Neuron (in vitro differentiated cells): ENCODE data around the gene EIF2B5.
"Not testable (repeated sequence)": the region's sequence is repeated elsewhere in the genome, so short reads cannot be mapped to it uniquely, and the experiment has no call there.

Experiments used
- H2AFZ ChIP-seq: one replicate; pipeline ENCODE4 v1.6.1; 2013; ENCODE audit warnings: low read depth, mild to moderate bottlenecking, inconsistent platforms, low read length, moderate library complexity
- H3K27me3 ChIP-seq: one replicate; pipeline ENCODE4 v1.6.1; 2013; ENCODE audit warnings: low read length; ENCODE audit not compliant: insufficient read depth
- H3K36me3 ChIP-seq: one replicate; pipeline ENCODE4 v1.6.1; 2013; ENCODE audit warnings: low read length; ENCODE audit not compliant: insufficient read depth
- H3K4me1 ChIP-seq: one replicate; pipeline ENCODE4 v1.6.1; 2013; ENCODE audit warnings: low read length; ENCODE audit not compliant: insufficient read depth
- H3K4me3 ChIP-seq: 2 replicates; pipeline ENCODE4 v1.5.1; 2013; ENCODE audit warnings: mild to moderate bottlenecking, low read length, moderate library complexity
- H3K9me3 ChIP-seq: one replicate; pipeline ENCODE4 v1.6.1; 2013; ENCODE audit warnings: low read length

Gene EIF2B5

DNA sequence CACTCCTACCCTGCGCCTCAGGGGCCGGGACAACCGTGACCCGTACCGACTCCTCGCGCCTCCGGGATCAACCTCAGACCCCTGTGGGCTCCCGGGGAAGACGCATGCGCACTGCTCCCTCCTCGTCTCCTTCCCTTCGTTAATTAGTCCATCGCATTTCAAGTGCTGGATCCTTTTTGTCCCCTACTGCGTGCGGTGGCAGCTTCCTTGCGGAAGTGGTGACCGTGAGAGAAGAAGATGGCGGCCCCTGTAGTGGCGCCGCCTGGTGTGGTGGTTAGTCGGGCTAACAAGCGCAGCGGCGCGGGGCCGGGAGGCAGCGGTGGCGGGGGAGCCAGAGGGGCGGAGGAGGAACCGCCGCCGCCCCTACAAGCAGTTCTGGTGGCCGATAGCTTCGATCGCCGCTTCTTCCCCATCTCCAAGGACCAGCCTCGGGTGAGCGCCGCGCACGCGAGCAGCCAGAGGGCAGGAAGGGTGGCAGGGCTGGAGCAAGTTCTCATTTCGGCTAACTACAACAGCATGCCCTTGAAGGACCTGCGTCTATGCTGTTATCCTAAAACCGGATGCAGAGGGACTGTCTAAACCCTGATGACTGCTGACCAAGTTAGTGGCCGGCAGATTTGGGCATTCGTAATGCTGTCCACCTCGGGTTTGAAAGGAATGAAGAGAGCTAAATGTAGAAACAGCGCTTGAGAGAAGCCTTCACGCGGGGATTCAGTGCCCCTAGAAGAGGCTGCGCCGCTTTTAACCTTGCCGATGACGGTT, at the start of gene EIF2B5:
EIF2B5 (plus strand) TSS at position 210 of the 762 bp plus-strand sequence; CDS start at position 238, 28 bp downstream.
- H3K4me3 ChIP-seq = peak within 1 kb of the TSS; percentile 86
- peaks cover 12% of the 10 kb centered on the region for H3K36me3 ChIP-seq
- peaks cover 18% of the 10 kb centered on the region for H3K4me1 ChIP-seq
- H3K9me3 ChIP-seq = no peaks in the 10 kb centered on the region
- no peaks in the 10 kb centered on the region for H3K27me3 ChIP-seq
- H2AFZ ChIP-seq = peak within 1 kb of the TSS; percentile 83

DNA sequence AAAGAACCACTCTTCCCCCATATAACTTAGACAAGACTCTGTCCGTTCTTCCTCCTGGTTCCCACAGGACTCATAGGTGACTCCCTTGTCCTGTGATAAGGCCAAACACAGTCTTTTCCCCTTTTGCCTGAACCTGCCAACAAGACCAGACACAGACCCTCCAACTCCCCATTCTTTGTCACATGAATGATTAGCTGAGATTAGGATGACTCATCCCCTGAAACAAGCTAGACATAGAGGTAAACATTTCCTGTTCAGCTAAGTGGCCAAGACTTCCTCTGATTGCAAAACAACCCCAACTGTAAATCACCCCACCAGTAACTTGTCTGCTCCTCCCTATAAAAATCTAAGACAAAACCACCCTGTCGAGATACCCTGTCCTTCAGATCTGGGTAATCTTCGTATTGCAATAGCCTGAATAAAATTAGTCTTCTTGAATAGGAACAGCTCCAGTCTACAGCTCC, 49.7 kb upstream of the EIF2B5 start:
- no peaks in the 10 kb centered on the region for H3K9me3 ChIP-seq
- peaks cover 4% of the 10 kb centered on the region for H3K27me3 ChIP-seq
- H3K36me3 ChIP-seq = no peaks in the 10 kb centered on the region
- H3K4me3 ChIP-seq = no peak overlapping the region
- H2AFZ ChIP-seq = no peak overlapping the region
- no peaks in the 10 kb centered on the region for H3K4me1 ChIP-seq

DNA sequence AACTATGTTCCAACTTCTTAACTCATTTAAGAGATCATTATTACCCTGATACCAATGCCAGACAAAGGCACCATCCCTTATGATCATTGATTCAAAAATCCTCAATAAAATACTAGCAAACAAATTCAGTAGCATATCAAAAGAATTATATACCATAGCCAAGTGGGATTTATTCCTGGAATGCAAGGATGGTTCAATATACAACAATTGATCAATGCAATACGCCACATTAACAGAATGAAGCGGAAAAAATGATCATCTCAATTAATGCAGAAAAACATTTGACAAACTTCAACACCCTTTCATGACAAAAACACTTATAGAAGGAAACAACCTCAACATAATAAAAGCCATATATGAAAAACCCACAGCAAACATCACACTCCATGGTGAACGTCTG, 43.0 kb upstream of the EIF2B5 start:
- Histone ChIP-seq H3K9me3 (no peaks in the 10 kb centered on the region), H2AFZ (no peak overlapping the region), H3K4me3 (no peak overlapping the region), H3K27me3 (no peaks in the 10 kb centered on the region), H3K36me3 (no peaks in the 10 kb centered on the region), H3K4me1 (no peaks in the 10 kb centered on the region)

DNA sequence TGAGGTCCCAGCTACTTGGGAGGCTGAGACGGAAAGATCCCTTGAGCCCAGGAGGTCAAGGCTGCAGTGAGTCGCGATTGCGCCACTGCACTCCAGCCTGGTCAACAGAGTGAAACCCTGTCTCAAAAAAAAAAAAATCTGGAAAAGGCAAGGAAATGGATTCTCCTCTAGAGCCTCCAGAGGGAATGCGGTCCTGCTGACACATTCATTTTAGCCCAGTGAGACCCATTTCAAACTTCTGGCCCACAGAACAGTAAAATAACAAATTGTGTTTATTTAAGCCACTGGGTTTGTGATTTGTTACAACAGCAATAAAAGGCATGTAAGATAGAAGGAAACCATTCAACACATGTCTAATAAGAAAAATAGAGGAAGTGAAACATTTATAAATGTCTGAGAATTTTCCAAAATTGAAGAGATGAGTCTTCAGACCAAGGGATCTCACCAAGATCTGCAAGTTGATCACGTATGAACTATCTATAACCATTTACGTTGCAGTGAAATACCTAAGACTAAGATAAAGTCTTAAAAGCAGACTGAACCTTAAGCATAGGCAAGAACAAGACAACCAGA, 38.3 kb upstream of the EIF2B5 start, which contains the start of gene HTR3E:
HTR3E (plus strand) TSS at position 254 of the 573 bp plus-strand sequence. CDS start 466 bp downstream, outside the sequence.
- no peak within 1 kb of the TSS for H3K4me3 ChIP-seq
- no peak within 1 kb of the TSS for H2AFZ ChIP-seq
- H3K9me3 ChIP-seq = no peaks in the 10 kb centered on the region
- H3K27me3 ChIP-seq = no peaks in the 10 kb centered on the region
- H3K36me3 ChIP-seq = no peaks in the 10 kb centered on the region
- H3K4me1 ChIP-seq = no peaks in the 10 kb centered on the region

DNA sequence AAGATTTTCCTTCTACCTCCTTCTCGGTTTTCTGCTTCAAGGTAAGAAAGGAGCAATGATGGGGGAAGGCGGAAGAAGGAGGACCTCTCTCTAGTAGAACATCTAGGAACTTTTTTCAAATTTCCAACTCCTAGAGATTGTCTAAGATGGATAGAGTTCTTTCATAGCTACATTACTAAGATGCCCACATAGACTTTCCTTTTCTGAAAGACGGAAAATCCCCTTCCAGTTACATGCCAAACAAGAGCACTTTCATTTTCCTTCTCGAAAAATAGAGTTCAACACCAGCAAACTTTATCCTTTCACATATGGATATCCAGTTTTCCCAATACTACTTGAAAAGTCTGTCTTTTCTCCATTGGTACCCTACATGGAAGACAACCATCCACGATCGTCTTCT, 37.6 kb upstream of the EIF2B5 start:
- Histone ChIP-seq H3K36me3 (no peaks in the 10 kb centered on the region), H3K4me3 (no peak overlapping the region), H3K27me3 (no peaks in the 10 kb centered on the region), H2AFZ (no peak overlapping the region), H3K4me1 (no peaks in the 10 kb centered on the region), H3K9me3 (no peaks in the 10 kb centered on the region)

GRCh38 chr3:184099806-184100686, 35.1 kb upstream of the EIF2B5 start:
- Histone ChIP-seq H3K4me1 (no peaks in the 10 kb centered on the region), H2AFZ (no peak overlapping the region), H3K27me3 (no peaks in the 10 kb centered on the region), H3K4me3 (no peak overlapping the region), H3K9me3 (no peaks in the 10 kb centered on the region), H3K36me3 (no peaks in the 10 kb centered on the region)

DNA sequence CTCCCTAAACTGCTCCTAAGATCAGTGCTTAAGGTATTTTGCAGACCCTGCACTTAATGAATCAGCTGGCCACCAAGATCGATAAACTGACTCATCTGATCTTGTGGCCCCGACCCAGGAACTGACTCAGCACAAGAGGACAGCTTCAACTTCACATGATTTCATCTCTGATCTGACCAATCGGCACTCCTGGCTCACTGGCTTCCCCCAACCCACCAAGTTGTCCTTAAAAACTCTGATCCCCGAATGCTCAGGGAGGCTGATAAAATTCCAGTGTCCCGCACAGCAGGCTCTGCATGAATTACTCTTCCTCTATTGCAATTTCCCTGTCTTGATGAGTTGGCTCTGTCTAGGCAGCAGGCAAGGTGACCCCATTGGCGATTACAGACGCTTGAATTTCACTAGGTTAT, 24.8 kb upstream of the EIF2B5 start:
- Histone ChIP-seq H3K36me3 (no peaks in the 10 kb centered on the region), H2AFZ (no peak overlapping the region), H3K27me3 (peaks cover 4% of the 10 kb centered on the region), H3K4me3 (no peak overlapping the region), H3K9me3 (no peaks in the 10 kb centered on the region), H3K4me1 (no peaks in the 10 kb centered on the region)

- no peaks in the 10 kb centered on the region for H3K9me3 ChIP-seq
- no peaks in the 10 kb centered on the region for H3K4me1 ChIP-seq
- peaks cover 2% of the 10 kb centered on the region for H3K27me3 ChIP-seq
- H3K4me3 ChIP-seq = no peak overlapping the region
- H3K36me3 ChIP-seq = no peaks in the 10 kb centered on the region
- H2AFZ ChIP-seq = no peak overlapping the region
Measured at GRCh38 chr3:184116017-184116416, 19.1 kb upstream of the EIF2B5 start.

GRCh38 chr3:184117636-184118035, 17.5 kb upstream of the EIF2B5 start:
- Histone ChIP-seq H3K27me3 (peaks cover under 1% of the 10 kb centered on the region), H3K4me1 (no peaks in the 10 kb centered on the region), H3K4me3 (no peak overlapping the region), H3K9me3 (no peaks in the 10 kb centered on the region), H3K36me3 (no peaks in the 10 kb centered on the region), H2AFZ (no peak overlapping the region)

DNA sequence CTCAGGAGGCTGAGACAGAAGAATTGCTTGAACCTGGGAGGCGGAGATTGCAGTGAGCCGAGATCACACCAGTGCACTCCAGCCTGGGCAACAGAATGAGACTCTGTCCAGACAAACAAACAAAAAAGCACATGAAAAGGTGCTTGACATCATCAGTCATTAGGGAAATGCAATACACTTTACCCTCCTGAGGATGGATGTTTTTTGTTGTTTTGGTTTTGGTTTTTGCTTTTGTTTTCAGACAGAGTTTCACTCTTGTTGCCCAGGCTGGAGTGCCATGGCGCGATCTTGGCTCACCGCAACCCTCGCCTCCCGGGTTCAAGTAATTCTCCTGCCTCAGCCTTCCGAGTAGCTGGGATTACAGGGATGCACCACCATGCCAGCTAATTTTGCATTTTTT, 14.1 kb upstream of the EIF2B5 start:
- H3K27me3 ChIP-seq, H3K4me1 ChIP-seq, H3K36me3 ChIP-seq, H3K9me3 ChIP-seq, H2AFZ ChIP-seq, H3K4me3 ChIP-seq: not testable (repeated sequence)

DNA sequence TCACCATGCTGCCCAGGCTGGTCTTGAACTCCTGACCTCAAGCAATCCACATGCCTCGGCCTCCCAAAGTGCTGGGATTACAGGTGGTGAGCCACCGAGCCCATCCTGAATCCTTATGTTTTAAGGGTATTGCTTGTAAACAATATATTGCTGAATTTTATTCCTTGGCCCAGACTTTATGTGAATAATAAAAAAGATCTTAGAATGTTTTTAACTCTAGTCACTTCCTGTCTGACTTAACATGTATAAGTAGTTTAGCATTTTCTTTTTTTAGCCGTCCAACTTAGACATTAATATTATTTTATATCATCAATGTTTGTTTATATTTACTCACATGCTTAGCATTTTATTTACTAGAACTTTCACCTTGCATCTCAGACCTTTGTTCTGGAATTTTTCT, 9.2 kb upstream of the EIF2B5 start:
- H3K4me3 ChIP-seq = no peak overlapping the region
- H3K27me3 ChIP-seq = no peaks in the 10 kb centered on the region
- H3K4me1 ChIP-seq = no peaks in the 10 kb centered on the region
- no peak overlapping the region for H2AFZ ChIP-seq
- no peaks in the 10 kb centered on the region for H3K36me3 ChIP-seq
- H3K9me3 ChIP-seq = no peaks in the 10 kb centered on the region

DNA sequence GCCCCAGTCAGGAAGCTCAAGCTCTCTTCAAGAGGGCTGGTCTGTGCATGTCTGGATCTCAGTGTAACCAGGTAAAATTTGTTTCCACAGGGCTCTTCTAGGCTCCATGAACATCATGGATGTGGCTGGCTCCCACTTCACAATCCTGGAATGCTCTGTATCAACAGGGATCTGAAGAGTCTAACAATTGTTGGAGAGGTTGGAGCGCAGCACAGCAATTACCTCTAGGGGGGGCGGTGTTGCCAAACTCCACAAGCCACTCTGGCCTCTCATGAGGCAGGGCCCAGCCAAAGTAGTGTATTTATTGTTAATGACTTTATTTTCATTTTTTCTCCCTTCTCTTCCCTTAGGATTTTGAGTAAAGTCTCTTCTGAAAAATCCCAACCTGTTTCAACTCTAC, 6.1 kb upstream of the EIF2B5 start:
- H3K4me1 ChIP-seq = no peaks in the 10 kb centered on the region
- H3K9me3 ChIP-seq = no peaks in the 10 kb centered on the region
- no peak overlapping the region for H2AFZ ChIP-seq
- H3K36me3 ChIP-seq = no peaks in the 10 kb centered on the region
- H3K27me3 ChIP-seq = no peaks in the 10 kb centered on the region
- no peak overlapping the region for H3K4me3 ChIP-seq

GRCh38 chr3:184132945-184133344, 2.2 kb upstream of the EIF2B5 start:
- H3K4me1 ChIP-seq = peaks cover 18% of the 10 kb centered on the region
- no peaks in the 10 kb centered on the region for H3K27me3 ChIP-seq
- H3K9me3 ChIP-seq = no peaks in the 10 kb centered on the region
- H3K4me3 ChIP-seq = no peak overlapping the region
- H2AFZ ChIP-seq = no peak overlapping the region
- peaks cover 5% of the 10 kb centered on the region for H3K36me3 ChIP-seq
